Superior temporal gyrus (tissue), 1 donor: ENCODE results near the gene NMB.
"Not testable (repeated sequence)": the region's sequence is repeated elsewhere in the genome, so short reads cannot be mapped to it uniquely, and the experiment has no call there.

Source experiments
- DNase-seq: peaks from one replicate; pipeline ENCODE4 v3.0.0-alpha.2; 2016; ENCODE audit errors: extremely low spot score

Gene NMB, protein sequence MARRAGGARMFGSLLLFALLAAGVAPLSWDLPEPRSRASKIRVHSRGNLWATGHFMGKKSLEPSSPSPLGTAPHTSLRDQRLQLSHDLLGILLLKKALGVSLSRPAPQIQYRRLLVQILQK

DNA sequence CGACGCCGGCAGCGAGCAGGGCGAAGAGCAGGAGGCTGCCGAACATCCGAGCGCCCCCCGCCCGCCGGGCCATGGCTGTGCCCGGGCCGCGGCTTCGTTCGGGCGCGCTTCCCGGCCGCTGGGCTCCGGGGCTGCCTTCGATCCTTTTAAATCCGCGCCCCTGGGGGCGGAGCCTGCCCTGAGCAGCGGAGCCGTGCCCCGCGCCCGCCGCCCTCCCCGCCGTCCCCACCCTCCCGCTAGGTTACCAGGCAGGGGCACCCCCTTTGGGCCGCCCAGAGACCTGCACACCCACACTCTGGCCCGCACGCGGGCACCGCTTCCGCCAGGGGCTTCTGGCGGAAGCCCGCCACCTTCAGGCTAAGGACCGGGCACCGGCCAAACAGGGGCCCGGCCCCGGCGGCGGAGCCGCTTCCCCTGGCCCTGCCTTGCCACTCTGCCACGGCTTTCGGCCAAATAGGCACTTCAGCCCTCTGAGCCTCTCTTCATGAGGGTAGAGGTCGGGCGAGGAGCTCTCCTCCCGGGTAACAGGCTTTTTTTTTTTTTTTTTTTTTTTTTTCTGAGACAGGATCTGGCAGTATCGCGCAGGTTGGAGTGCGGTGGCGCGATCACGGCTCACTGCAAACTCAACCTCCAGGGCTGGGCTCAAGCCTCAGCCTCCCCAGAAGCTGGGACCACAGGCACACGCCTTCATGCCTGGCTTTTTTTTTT, at the start of gene NMB:
NMB (minus strand) TSS at position 120 of the 708 bp plus-strand sequence; CDS start at position 73, 47 bp downstream.
- peak; percentile 45 for DNase-seq

DNA sequence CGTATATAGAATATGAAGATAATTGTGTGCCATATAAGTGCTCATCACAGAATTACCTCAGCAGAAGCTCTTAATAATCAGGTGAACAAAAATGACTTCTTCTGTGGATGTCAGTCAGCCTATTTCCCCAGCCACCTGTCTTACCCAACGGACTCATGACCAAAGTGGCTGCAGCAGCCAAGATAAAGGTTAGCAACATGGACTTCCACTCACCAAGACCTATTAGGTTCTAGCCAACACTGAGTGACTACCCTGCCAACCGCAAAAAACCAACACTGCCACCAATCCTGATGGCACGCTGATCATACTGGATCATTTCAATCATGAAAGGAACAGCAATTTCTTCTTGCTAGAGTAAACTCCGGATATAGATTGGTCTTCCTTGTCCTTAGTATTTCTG, 45.8 kb upstream of the NMB start:
- DNase-seq, result no peak

DNA sequence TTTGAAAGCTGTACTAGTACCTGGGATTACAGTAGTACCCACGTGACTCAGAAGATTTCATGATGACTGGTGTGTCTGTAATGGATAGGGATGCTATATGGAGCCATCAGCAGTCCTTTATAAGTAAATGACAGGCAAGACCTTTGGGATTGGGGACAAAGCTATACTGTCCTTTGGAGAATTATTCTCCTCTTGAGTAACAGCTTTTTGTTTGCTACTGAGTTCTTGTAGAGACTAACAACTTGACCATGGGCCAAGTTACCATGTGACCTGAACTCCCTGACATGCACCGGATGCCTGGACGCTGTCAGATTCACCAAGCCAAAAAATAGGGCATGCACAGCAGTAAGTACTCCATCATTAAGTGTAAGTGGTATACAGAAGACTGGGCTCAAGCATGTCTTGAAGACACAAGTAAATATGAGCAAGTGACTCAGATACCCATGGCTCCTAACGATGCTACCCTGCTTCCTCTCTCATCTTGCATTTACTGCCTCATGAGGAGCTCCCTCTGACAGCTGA, 45.0 kb upstream of the NMB start:
- DNase-seq, result peak; percentile 59

DNA sequence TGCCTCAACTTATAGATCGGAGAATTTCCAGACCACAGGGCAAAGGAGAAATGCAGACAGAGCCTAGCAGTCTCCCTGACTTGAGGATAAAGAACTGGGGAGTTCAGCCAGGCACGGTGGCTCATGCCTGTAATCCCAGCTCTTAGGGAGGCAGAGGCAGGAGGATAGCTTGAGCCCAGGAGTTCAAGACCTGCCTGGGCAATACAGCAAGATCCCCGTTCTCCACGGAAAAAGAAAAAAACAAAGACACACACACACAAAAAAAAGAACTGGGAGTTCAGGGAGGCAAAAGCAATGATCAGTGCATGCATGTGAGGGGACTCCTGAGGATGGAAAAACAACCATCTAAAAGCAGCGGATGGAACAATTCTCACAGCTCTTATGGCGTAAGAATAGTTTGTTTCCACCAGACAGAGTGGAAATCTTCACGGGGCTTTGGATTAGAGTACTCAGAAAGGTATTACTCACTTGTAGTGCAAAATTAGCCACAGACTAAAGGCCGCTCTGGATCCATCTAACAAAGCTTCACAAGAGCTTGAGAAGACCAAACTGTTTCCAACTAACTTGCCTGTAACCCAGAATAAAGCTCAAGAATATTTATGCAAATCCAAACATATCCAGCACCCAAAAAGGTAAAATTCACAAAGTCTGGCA, 41.7 kb upstream of the NMB start:
- DNase-seq, result no peak

DNA sequence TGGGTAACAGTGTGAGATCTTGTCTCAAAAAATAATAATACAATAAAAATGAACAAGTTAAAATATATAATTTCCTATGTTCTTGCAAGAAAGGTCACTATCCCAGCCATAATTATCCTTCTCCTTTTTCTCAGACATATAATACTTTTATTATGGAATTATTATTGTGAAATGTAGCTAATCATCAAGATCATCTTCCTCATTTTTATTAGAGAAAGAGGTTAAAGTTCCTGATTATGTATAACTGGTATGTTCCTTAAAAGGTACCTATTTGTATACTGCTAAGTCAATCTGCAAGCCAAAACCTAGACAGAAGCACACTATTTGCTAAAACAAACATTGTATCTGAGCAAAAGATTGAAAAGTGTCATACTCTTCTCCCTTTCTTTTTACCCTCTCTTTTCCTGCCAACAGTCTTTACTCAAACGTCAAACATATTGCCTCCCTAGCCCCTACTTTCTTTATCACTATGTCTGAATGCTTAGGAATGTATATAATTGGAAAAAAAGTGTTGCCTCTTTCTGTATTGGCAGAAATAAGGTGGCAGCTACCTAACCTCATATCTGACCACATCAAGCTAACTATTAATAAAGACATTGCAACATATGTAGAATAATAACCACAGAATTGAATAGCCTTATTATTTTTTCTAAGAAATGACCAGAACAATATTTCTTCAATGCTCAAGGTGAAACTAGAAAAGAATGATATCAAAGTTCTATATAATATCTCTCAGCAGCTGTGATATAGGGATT, 39.4 kb upstream of the NMB start:
- no peak for DNase-seq

DNA sequence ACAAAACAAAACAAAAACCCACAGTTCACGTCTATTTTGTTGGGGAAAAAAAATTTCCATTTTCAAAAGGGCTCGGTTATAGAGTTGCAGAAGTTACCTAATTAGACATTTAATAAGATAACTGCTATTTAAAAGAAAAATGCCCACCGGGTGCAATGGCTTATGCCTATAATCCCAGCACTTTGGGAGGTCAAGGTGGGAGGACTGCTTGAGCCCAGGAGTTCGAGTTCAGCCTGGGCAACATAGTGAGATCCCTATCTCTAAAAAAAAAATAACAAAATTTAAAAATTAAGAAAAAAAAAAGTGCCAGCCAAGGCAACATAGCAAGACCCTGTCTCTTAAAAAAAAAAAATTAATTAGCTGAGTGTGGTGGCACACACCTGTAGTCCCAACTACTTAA, 38.8 kb upstream of the NMB start:
- DNase-seq, result no peak

DNA sequence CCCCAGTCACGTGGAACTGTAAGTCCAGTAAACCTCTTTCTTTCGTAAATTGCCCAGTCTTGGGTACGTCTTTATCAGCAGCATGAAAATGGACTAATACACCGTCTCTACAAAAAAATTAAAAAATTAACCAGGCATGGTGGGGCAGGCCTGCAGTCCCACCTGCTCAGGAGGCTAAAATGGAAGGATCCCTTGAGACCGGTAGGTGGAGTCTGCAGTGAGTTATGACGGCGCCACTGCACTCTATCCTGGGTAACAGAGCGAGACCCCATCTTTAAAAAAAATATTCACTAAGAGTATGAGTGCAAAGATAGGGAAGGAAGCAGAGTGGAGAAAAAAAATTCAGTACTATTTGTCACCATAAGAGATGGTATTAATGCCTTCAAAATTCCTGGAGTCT, 32.3 kb upstream of the NMB start:
- no peak for DNase-seq

DNA sequence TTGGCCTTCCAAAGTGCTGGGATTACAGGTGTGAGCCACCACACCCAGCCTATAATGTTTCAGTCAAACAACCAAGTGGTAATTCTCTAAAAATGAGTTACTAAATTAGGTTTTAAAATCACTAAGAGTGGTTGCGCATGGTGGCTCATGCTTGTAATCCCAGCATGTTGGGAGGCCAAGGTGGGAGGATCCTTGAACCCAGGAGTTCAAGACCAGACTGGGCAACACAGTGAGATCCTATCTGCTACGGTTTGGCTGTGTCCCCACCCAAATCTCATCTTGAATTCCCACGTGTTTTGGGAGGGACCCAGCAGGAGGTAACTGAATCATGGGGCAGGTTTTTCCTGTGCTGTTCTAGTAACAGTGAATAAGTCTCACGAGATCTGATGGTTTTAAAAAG, 31.9 kb upstream of the NMB start:
- DNase-seq, result no peak

DNA sequence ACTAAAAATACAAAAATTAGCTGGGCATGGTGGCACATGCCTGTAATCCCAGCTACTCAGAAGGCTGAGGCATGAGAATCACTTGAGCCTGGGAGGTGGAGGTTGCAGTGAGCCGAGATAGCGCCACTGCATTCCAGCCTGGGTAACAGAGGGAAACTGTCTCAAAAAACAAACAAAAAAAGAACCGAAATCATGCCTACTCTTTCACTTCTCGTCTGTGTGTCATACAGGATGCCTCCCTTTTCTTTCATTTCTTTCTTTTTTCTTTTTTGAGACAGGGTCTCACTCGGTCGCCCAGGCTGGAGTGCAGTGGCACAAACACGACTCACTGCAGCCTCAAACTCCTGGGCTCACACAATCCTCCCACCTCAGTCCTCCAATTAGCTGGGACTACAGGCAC, 28.4 kb upstream of the NMB start:
- DNase-seq, result not testable (repeated sequence)

DNA sequence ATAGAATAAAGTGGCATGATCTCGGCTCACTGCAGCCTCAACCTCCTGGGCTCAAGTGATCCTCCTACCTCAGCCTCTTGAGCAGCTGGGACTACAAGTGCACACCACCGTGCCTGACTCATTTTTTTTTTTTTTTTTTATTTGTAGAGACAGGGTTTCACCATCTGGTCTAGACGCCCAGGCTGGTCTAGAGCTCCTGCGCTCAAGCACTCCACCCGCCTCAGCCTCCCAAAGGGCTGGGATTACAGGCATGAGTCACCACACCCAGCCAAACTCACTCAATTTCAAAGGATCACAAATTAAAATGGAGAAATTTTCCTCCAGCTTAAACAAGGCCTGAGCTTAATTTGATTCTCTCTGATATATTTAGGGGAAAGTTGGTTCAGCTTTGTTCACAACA, 27.3 kb upstream of the NMB start:
- no peak for DNase-seq

DNA sequence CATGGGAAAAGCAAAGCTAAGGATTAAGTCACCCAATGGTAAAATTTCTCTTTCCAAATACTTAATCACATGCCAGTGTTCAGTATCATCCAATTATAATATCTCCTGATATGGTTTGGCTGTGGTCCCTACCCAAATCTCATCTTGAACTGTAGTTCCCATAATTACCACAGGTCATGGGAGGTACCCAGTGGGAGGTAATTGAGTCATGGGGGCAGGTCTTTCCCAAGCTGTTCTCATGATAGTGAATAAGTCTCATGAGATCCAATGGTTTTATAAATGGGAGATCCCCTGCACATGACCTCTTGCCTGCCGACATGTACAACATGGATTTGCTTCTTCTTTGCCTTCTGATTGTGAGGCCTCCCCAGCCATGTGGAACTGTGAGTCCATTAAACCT, 26.1 kb upstream of the NMB start:
- DNase-seq, result no peak

DNA sequence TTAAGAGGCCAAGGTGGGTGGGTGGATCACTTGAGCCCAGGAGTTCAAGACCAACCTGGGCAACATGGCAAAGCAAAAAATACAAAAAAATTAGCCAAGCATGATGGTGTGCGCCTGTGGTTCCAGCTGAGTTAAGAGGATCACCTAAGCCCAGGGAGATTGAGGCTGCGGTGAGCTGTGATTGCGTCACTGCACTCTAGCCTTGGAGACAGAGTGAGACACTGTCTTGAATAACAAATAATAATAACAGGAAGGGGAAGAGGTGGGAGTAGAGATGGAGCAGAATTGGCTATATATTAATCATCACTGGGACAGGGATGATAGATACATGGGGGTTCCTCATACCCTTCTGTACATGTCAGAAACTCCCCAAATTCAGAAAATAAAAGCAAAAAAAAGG, 23.8 kb upstream of the NMB start:
- DNase-seq, result no peak

DNA sequence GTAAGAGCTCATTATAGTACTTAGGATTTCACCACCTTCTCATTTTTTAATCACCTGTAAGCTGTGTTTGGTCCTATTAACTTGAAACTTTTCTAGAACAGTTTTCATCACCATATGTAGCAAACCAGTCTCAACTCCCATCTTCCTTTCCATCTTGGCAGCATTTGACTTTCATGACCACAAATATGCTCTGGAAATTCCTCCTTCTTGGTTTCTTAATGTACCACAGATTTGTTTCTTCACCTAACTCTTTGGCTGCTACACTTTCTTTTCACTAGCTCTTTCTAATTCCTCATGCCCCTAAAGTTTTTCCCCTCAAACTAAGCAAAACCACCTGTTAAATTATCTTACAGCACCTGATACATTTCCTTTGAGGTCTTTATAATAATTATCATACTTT, 13.2 kb upstream of the NMB start:
- no peak for DNase-seq

DNA sequence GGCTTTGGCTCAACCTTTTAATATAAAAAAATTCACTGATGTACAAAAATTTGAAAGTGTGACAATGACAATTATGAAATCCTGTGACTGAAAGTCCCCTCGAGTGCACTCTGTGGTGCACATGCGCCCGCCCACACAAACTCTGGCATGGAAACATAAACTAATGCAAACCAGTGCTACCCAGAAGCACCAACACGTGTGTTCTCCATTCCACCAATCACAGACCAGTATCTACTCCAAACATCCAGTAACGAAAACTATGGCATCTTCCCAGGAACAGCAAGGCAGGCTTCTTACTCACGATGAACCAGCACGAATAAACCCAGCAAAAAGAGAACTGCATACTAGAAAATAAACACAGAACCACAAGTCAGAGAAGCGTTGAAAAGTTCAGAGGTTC, 11.7 kb upstream of the NMB start:
- DNase-seq, result no peak

DNA sequence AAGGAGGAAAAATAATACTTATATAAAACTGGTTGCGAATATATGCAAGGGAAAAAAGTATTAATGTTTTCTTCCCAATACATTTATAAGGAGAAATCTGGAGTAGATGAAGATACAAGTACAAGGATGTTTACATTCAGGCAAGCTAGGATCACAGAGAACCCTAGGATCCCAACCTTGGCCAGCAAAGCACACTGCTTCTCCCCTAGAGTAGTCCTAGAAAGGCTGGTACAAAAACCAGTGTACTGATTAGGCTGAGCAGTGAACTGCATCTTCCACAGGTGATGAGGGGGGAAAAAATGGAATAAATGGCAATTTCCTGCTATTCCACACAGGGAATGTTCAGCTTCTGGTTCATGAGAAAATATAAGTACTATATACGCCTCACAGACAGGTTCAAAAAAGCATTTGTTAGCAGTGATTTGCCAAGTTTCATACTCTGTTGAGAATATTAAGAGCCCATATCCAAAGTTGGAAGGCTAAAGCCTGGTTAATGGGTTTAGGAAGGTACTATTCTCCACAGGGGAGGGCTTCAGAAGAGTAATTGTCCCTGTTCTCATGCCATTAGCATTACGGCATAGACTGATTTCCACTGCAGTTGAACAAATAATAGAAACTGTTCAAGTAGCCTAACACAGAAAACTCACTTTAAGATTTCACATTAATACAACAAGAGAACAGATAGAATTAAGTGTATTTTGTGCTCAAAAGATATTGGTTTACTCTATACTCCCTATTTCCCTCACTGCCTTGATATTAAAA, 10.4 kb upstream of the NMB start:
- DNase-seq, result no peak

DNA sequence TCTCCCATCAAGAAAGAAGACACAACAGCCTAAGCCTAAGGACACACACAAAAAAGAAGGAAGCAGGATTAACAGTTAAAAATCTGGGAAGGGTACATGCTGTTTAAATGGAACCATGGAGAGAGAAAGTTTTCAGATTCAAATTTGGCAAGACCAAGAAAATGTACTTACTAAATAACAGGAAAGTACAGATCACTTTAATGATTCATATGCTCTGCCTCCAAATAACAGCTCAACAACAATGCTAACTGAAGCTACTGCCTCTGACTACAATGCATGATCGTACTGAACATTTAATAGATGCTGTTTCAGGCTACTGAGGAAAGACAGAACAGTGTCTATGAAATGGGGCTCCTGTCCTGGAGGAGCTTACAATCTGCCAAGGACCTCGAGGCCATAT, 8.4 kb upstream of the NMB start:
- DNase-seq, result no peak

DNA sequence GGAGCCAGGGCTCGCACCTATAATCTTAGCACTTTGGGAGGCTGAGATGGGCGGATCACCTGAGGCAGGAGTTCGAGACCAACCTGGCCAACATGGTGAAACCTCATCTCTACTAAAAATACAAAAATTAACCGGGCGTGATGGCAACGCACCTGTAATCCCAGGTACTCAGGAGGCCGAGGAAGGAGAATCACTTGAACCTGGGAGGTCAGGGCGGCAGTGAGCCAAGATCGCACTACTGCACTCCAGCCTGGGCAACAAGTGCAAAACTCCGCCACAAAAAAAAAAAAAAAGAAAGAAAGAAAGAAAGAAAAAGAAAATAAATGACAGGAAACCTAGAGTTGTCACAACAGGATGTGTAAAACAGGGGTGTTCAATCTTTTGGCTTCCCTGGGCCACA, 3.0 kb upstream of the NMB start:
- no peak for DNase-seq

DNA sequence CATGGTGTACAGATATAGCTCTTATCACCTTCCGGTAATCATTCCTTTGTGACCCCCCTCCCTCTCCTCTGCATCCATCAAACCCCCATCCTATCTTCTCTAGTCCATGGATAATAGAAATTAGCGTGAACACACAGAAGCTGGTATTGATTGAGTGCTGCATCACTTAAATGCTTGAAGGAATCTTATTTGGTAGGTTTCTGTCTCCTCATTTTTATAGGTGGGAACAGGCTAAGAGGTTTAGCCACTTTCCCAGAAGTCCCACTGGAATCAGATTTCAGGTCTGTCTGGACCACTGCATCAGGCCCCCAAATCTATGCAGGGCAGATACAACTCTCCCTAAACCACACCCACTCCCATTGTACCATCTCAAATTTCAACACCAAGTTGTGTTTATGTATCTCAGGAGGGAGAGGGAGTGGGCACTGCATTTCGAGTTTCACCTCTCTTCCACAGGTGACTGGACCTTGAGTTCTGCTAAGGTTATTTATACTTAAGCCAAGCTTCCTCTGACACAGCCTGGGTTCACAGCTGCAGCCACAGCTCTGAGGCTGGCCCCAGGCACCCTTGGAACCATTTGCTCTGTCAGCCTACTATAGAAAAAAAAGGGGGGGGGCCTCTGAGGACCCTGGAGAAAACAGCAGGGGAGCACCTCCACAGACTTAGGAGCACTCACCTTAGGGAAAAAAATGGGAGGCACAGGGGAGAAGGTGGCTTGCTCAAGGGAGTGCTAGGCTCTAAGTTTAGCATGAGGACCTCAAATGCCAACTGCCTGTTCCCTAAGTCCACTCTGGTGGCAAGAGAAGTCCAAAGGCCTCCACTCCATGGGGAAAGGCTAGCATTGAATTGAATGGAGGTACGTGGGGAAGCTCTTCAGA, 2.1 kb upstream of the NMB start:
- no peak for DNase-seq

DNA sequence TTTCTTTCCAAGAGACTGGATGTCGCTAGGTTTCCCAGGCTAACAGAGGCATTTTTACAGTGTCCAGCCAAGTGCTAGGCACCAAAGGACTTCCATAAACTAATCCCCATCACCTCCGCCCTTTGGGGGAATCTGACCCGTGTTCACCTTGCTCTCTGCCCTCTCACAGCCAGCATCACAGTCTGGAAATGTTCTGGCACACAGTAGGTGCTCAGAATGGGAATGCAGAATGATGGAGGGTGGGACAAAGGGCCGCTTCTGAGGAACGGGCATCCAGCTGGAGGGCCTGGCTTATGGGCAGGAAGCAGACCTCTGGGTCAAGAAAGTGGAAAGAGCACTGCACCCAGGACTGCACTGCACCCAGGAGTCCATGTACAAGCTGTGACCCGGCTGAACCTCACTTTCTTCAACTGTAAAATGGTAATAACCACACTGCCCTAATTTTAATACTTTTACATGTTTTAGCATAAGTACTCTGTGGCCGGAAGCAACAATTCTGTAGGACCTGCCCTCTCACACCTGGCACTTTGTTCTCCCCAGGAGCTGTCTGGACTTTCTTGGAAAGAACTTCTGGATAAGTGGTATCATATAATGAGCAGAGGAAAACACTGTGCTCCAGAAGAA, 901 bp upstream of the NMB start:
- DNase-seq, result no peak

DNA sequence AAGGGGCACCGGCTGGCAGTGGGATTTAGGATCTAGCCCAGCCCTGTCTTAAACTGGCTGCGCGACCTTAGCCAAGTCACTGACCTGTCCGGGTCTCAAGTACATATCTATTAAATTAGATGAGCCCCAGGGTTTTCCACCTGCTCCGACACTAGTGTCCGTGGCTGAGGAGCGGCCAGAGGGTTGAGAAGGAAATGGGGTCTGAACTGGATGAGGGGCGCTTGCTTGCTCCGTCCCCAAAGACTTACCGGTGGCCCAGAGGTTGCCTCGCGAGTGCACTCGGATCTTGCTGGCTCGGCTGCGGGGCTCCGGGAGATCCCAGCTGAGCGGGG, 285 bp downstream of the NMB start:
- DNase-seq, result no peak
